A549 (cell line): Measurements from ENCODE around the gene AQP7. TPM values are rescaled to one million over a fixed set of nuclear protein-coding genes. Genes with fewer than 3 reads are reported as not detected.

Experiments
- ATAC-seq, 2 experiments: fragments of 200-7000 bp in 1 of 2; fragments of >200 bp in 1 of 2; cut with Nextera tagmentation in 1 of 2; cut with Tn5 transposase in 1 of 2; 3 replicates each; pipeline versions ENCODE4 v1.8.0 to v1.9.1; 2018 to 2020; ENCODE audit warnings: mild to moderate bottlenecking in 1 of 2, moderate library complexity in 1 of 2
- CTCF ChIA-PET: fragments of 300-600 bp; sonication (Branson Sonifier 250); formaldehyde crosslinking; extraction: SDS; loops from one replicate; lab custom pipeline; 2021; ENCODE audit warnings: antibody characterized with exemption, inconsistent platforms; lab: Yijun Ruan, JAX
- POLR2A ChIA-PET: fragments of 350-600 bp; formaldehyde crosslinking; extraction: SDS; loops from one replicate; lab custom pipeline; 2021; ENCODE audit warnings: antibody characterized with exemption, inconsistent platforms; lab: Yijun Ruan, JAX
- DNase-seq, 2 experiments: peaks; one replicate each; pipeline versions ENCODE4 v3.0.0 to v3.0.0-alpha.2; 2011 to 2016; ENCODE audit warnings: low read depth in 1 of 2, low spot score in 1 of 2
- FAIRE-seq: peaks from 2 replicates; lab custom pipeline; 2011; peaks lifted over from hg19 to GRCh38; lab: Jason Lieb, UNC
- H3K27ac ChIP-seq, 2 experiments: fragments of >200 bp; sonication (Bioruptor Twin); formaldehyde crosslinking; 3 replicates each; pipeline ENCODE4 v1.5.1; 2016 to 2017
- H3K4me1 ChIP-seq: fragments of >200 bp; sonication (Bioruptor Twin); formaldehyde crosslinking; 3 replicates; pipeline ENCODE4 v1.6.1; 2016
- H3K4me2 ChIP-seq: fragments of >200 bp; sonication (Bioruptor Twin); formaldehyde crosslinking; 3 replicates; pipeline ENCODE4 v1.6.1; 2016
- H3K4me3 ChIP-seq: fragments of >200 bp; sonication (Bioruptor Twin); formaldehyde crosslinking; 3 replicates; pipeline ENCODE4 v1.5.1; 2016
- H3K9me3 ChIP-seq: fragments of >200 bp; sonication (Bioruptor Twin); formaldehyde crosslinking; 3 replicates; pipeline ENCODE4 v1.6.1; 2016
- BCL3 ChIP-seq: fragments of >200 bp; sonication (Bioruptor Twin); formaldehyde crosslinking; IDR thresholded peaks from 3 replicates; pipeline ENCODE4 v1.6.1; 2016
- BHLHE40 ChIP-seq: IDR thresholded peaks from 2 replicates; pipeline ENCODE4 v1.6.1; 2012; ENCODE audit warnings: low read depth, low read length, inconsistent platforms
- CBX8 ChIP-seq: fragments of 200-600 bp; sonication (generic); IDR thresholded peaks from 2 replicates; pipeline ENCODE4 v1.6.1; 2016
- CEBPB ChIP-seq, 2 experiments: fragments of >200 bp in 1 of 2; sonication (Bioruptor Twin) in 1 of 2; formaldehyde crosslinking in 1 of 2; IDR thresholded peaks; 2 replicates each; pipeline ENCODE4 v1.6.1; 2012 to 2016
- CHD2 ChIP-seq: fragments of 150-350 bp; IDR thresholded peaks from 2 replicates; pipeline ENCODE4 v1.6.1; 2014; ENCODE audit warnings: low read length; ENCODE audit not compliant: partially characterized antibody
- CHD4 ChIP-seq: fragments of 200-600 bp; sonication (generic); IDR thresholded peaks from 2 replicates; pipeline ENCODE4 v1.6.1; 2016; ENCODE audit warnings: antibody characterized with exemption, mild to moderate bottlenecking, borderline replicate concordance
- EP300 ChIP-seq, 2 experiments: fragments of >200 bp; sonication (Bioruptor Twin); formaldehyde crosslinking; IDR thresholded peaks; 2 replicates in 1 of 2; 3 replicates in 1 of 2; pipeline ENCODE4 v1.6.1; 2016 to 2017
- FOSL2 ChIP-seq, 2 experiments: fragments of 450-650 bp in 1 of 2; fragments of >200 bp in 1 of 2; sonication (Bioruptor Twin) in 1 of 2; formaldehyde crosslinking; IDR thresholded peaks; 2 replicates each; pipeline versions ENCODE4 v1.5.0 to v1.6.1; 2016 to 2020; ENCODE audit warnings: mild to moderate bottlenecking in 1 of 2, moderate library complexity in 1 of 2
- FOXS1 ChIP-seq: fragments of 250-450 bp; sonication (Bioruptor Pico); IDR thresholded peaks from 2 replicates; pipeline ENCODE4 v1.5.0; 2020; ENCODE audit warnings: mild to moderate bottlenecking, moderate library complexity
- GATA3 ChIP-seq: IDR thresholded peaks from 2 replicates; pipeline ENCODE4 v1.6.1; 2012; ENCODE audit warnings: borderline replicate concordance
- HMGXB4 ChIP-seq: fragments of 250-450 bp; sonication (Bioruptor Pico); IDR thresholded peaks from 2 replicates; pipeline ENCODE4 v1.5.0; 2021; ENCODE audit warnings: mild to moderate bottlenecking, moderate library complexity, borderline replicate concordance
- HOXA7 ChIP-seq: fragments of 250-450 bp; sonication (Bioruptor Pico); IDR thresholded peaks from 2 replicates; pipeline ENCODE4 v1.5.0; 2020; ENCODE audit warnings: mild to moderate bottlenecking, moderate library complexity
- HOXB5 ChIP-seq: fragments of 250-450 bp; sonication (Bioruptor Pico); IDR thresholded peaks from 2 replicates; pipeline ENCODE4 v1.5.0; 2020; ENCODE audit warnings: mild to moderate bottlenecking, moderate library complexity
- JUN ChIP-seq, 2 experiments: fragments of >200 bp; sonication (Bioruptor Twin); formaldehyde crosslinking; IDR thresholded peaks; 2 replicates in 1 of 2; 3 replicates in 1 of 2; pipeline ENCODE4 v1.6.1; 2016 to 2017
- JUNB ChIP-seq: fragments of >200 bp; sonication (Bioruptor Twin); formaldehyde crosslinking; IDR thresholded peaks from 2 replicates; pipeline ENCODE4 v1.6.1; 2016
- MAFK ChIP-seq: fragments of 450-650 bp; IDR thresholded peaks from 2 replicates; pipeline ENCODE4 v1.6.1; 2014; ENCODE audit not compliant: partially characterized antibody
- NFE2L2 ChIP-seq: fragments of 150-350 bp; conservative IDR thresholded peaks from 2 replicates; pipeline ENCODE4 v1.6.1; 2014; ENCODE audit warnings: low read length
- NPAS2 ChIP-seq: fragments of 250-450 bp; sonication (Bioruptor Pico); IDR thresholded peaks from 2 replicates; pipeline ENCODE4 v1.8.0; 2022; ENCODE audit warnings: mild to moderate bottlenecking, moderate library complexity, borderline replicate concordance
- POLR2A ChIP-seq: IDR thresholded peaks from 2 replicates; pipeline ENCODE4 v1.6.1; 2012; ENCODE audit warnings: mild to moderate bottlenecking, low read length
- RAD21 ChIP-seq, 2 experiments: fragments of >200 bp in 1 of 2; sonication (Bioruptor Twin) in 1 of 2; formaldehyde crosslinking in 1 of 2; IDR thresholded peaks in 1 of 2; conservative IDR thresholded peaks in 1 of 2; 2 replicates in 1 of 2; 3 replicates in 1 of 2; pipeline ENCODE4 v1.6.1; 2012 to 2018; ENCODE audit warnings: inconsistent platforms in 1 of 2
- RARB ChIP-seq: fragments of 250-450 bp; sonication (Bioruptor Pico); IDR thresholded peaks from 2 replicates; pipeline ENCODE4 v1.8.0; 2021; ENCODE audit warnings: mild to moderate bottlenecking, moderate library complexity
- RFX5 ChIP-seq: fragments of 450-650 bp; IDR thresholded peaks from 2 replicates; pipeline ENCODE4 v1.7.1; 2014; ENCODE audit warnings: antibody characterized with exemption, mild to moderate bottlenecking, moderate library complexity
- SMC3 ChIP-seq: fragments of >200 bp; sonication (Bioruptor Twin); formaldehyde crosslinking; IDR thresholded peaks from 3 replicates; pipeline ENCODE4 v1.6.1; 2018; ENCODE audit warnings: inconsistent platforms
- SREBF2 ChIP-seq: fragments of 450-650 bp; IDR thresholded peaks from 2 replicates; pipeline ENCODE4 v1.6.1; 2014; ENCODE audit warnings: mild to moderate bottlenecking, moderate library complexity
- ZC3H11A ChIP-seq: fragments of 450-650 bp; IDR thresholded peaks from 2 replicates; pipeline ENCODE4 v1.6.1; 2014; ENCODE audit warnings: antibody characterized with exemption, mild to moderate bottlenecking
- ZFP36 ChIP-seq: fragments of 450-650 bp; IDR thresholded peaks from 2 replicates; pipeline ENCODE4 v1.6.1; 2014; ENCODE audit warnings: borderline replicate concordance; ENCODE audit not compliant: partially characterized antibody
- WGBS: methylation state at CpG from one replicate; pipeline ENCODE4 v1.1.6; 2017; ENCODE audit errors: missing lambda C conversion rate; 5-methylcytosine and 5-hydroxymethylcytosine counted together
- polyA plus RNA-seq, 4 experiments: library from polyadenylated mRNA; depleted of rRNA in 3 of 4; stranded (reverse); fragments of >200 nt; fragmentation: RNase III in 1 of 4; extraction: RNeasy Plus Mini Kit Qiagen cat#74134 plus additional on column Dnase treatment in 1 of 4; gene quantifications; 2 replicates in 3 of 4; 3 replicates in 1 of 4; pipeline ENCODE4 v1.2.3, GENCODE V29; 2011 to 2017
- TF ChIP-seq, protein P1 (sequence below): IDR thresholded peaks from 2 replicates; pipeline ENCODE4 v1.6.1; 2012
- TF ChIP-seq, protein P2 (sequence below): fragments of 150-350 bp; IDR thresholded peaks from 2 replicates; pipeline ENCODE4 v1.6.1; 2014; ENCODE audit warnings: low read depth, mild to moderate bottlenecking, low read length
- TF ChIP-seq, protein P3 (sequence below): fragments of 450-650 bp; IDR thresholded peaks from 2 replicates; pipeline ENCODE4 v1.6.1; 2014; ENCODE audit warnings: antibody characterized with exemption
- TF ChIP-seq, protein P4 (sequence below): IDR thresholded peaks from 2 replicates; pipeline ENCODE4 v1.6.1; 2012

AQP7 gene
- polyA plus RNA-seq, 2 of the 4 experiments (the other 2 are of a cell fraction), result 0.61 to 1.1 TPM

GRCh38 chr9:33416996-33417395 lies 14.6 kb upstream of the AQP7 start:
- DNase-seq, result no peak
- H3K4me1 ChIP-seq, result peaks cover 46% of the 10 kb centered on the region
- no peaks in the 10 kb centered on the region for H3K9me3 ChIP-seq
- peak overlapping the region; percentile 77 to 87 for H3K27ac ChIP-seq
- ChIA-PET POLR2A (no interaction called here), CTCF (interaction anchor here (1.0 to 12.6 kb wide), 8 partner anchors 11 to 304 kb away, joined by 3 to 177 read pairs (median 43); partner anchors contain the start of genes AQP3 and AQP7)
- peak overlapping the region; percentile 75; the same call in 2 of the 3 replicates for H3K4me2 ChIP-seq
- H3K4me3 ChIP-seq, result no peak overlapping the region
- ATAC-seq, result no peak
- 71% methylated on average over 5 of the region's 5 CpGs for WGBS
- no peak for FAIRE-seq
- TF ChIP-seq FOSL2 (IDR thresholded peaks at IDR 0.05), result no peak
- peak; percentile 33 for TF ChIP-seq FOSL2 (CRISPR knock-in tag; IDR thresholded peaks at IDR 0.05)
- TF ChIP-seq, protein P1, sequence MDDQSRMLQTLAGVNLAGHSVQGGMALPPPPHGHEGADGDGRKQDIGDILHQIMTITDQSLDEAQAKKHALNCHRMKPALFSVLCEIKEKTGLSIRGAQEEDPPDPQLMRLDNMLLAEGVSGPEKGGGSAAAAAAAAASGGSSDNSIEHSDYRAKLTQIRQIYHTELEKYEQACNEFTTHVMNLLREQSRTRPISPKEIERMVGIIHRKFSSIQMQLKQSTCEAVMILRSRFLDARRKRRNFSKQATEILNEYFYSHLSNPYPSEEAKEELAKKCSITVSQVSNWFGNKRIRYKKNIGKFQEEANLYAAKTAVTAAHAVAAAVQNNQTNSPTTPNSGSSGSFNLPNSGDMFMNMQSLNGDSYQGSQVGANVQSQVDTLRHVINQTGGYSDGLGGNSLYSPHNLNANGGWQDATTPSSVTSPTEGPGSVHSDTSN, result no peak
- TF ChIP-seq SREBF2, result no peak
- no peak for TF ChIP-seq MAFK
- TF ChIP-seq POLR2A, result no peak
- TF ChIP-seq ZFP36, result no peak
- TF ChIP-seq ZC3H11A, result no peak
- TF ChIP-seq HOXA7 (CRISPR knock-in tag), result no peak
- no peak for TF ChIP-seq FOXS1 (CRISPR knock-in tag)
- TF ChIP-seq, all 56 proteins: peak for 1

DNA sequence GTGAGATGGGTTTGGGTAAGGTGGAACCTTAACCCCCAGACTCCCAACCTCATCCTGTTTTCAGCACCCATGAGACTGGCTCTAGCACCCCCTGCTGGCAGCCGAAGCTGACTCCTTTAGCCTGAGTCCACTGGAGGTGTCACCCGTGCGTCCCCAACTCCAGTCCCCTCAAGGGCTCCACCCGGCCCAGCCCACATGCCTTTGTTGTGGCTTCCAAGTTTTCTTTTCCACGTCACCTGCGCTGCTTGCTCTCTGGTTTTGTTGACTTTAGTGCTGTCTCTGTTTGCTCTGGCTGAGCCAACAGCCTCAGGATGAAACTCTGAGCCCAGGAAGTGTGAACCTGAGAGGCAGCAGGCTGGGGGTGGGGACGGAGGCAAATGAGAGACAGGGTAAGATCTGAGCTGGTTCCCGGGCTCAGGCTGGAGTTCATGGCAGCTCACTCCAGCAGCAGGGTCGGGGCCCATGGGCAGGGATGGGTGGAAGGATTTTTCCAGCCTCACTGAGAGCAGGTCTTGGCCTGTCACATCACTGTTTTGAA lies 13.2 kb upstream of the AQP7 start:
- under 1% methylated on average over 9 of the region's 9 CpGs for WGBS
- peaks cover 46% of the 10 kb centered on the region for H3K4me1 ChIP-seq
- peak overlapping the region; percentile 75 for H3K4me2 ChIP-seq
- peak; percentile 91 to 92 for ATAC-seq
- H3K27ac ChIP-seq, result peak overlapping the region; percentile 77 to 87
- ChIA-PET CTCF (interaction anchor here (0.6 to 12.6 kb wide), 32 partner anchors 9 to 306 kb away, joined by 3 to 177 read pairs (median 4); partner anchors contain the start of genes AQP3, AQP7, BAG1 and CHMP5), POLR2A (interaction anchor here (0.5 to 1.3 kb wide), 4 partner anchors 11 to 338 kb away, joined by 3 to 5 read pairs (median 3); partner anchors contain the start of gene NOL6)
- no peaks in the 10 kb centered on the region for H3K9me3 ChIP-seq
- no peak overlapping the region for H3K4me3 ChIP-seq
- DNase-seq, result peak; percentile 89 to 98
- peak; percentile 94 for FAIRE-seq
- TF ChIP-seq FOSL2 (IDR thresholded peaks at IDR 0.05), result peak; percentile 48; the same call in 1 of the 2 replicates
- peak; percentile 77 for TF ChIP-seq FOSL2 (CRISPR knock-in tag; IDR thresholded peaks at IDR 0.05)
- TF ChIP-seq, protein P1, result 0 out of 2 replicates have a peak, but pooled peaks have one; percentile 22
- peak; percentile 86 for TF ChIP-seq ZFP36
- peak; percentile 72 for TF ChIP-seq JUNB
- peak; percentile 53 for TF ChIP-seq BHLHE40
- TF ChIP-seq SMC3, result peak; percentile 86
- TF ChIP-seq EP300 (IDR thresholded peaks at IDR 0.05), result peak; percentile 83 to 91; a peak in 4 of 5 replicates
- no peak for TF ChIP-seq NFE2L2
- TF ChIP-seq GATA3, result peak; percentile 95
- TF ChIP-seq, protein P2, sequence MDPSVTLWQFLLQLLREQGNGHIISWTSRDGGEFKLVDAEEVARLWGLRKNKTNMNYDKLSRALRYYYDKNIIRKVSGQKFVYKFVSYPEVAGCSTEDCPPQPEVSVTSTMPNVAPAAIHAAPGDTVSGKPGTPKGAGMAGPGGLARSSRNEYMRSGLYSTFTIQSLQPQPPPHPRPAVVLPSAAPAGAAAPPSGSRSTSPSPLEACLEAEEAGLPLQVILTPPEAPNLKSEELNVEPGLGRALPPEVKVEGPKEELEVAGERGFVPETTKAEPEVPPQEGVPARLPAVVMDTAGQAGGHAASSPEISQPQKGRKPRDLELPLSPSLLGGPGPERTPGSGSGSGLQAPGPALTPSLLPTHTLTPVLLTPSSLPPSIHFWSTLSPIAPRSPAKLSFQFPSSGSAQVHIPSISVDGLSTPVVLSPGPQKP, result no peak
- peak; percentile 66 to 83 for TF ChIP-seq RAD21 (conservative IDR thresholded peaks at IDR 0.05 in 1 of 2, IDR thresholded peaks at IDR 0.05 in 1 of 2)
- no peak for TF ChIP-seq CBX8
- no peak for TF ChIP-seq CHD4
- peak in 1 of 2 experiments; percentile 73; a peak in 1 of 4 replicates for TF ChIP-seq CEBPB (IDR thresholded peaks at IDR 0.05)
- TF ChIP-seq, protein P3, sequence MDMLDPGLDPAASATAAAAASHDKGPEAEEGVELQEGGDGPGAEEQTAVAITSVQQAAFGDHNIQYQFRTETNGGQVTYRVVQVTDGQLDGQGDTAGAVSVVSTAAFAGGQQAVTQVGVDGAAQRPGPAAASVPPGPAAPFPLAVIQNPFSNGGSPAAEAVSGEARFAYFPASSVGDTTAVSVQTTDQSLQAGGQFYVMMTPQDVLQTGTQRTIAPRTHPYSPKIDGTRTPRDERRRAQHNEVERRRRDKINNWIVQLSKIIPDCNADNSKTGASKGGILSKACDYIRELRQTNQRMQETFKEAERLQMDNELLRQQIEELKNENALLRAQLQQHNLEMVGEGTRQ, result no peak
- TF ChIP-seq BCL3, result peak; percentile 77; the same call in 2 of the 3 replicates
- peak; percentile 97 for TF ChIP-seq JUN (IDR thresholded peaks at IDR 0.05)
- TF ChIP-seq CHD2, result no peak
- TF ChIP-seq HMGXB4 (CRISPR knock-in tag), result no peak
- no peak for TF ChIP-seq NPAS2
- TF ChIP-seq, protein P4, sequence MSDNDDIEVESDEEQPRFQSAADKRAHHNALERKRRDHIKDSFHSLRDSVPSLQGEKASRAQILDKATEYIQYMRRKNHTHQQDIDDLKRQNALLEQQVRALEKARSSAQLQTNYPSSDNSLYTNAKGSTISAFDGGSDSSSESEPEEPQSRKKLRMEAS, result peak; percentile 95
- TF ChIP-seq RFX5, result peak; percentile 45; the same call in 1 of the 2 replicates
- no peak for TF ChIP-seq RARB
- TF ChIP-seq HOXB5 (CRISPR knock-in tag), result peak; percentile 59; the same call in 1 of the 2 replicates
